Kidney capillary endothelial cell (primary cell): ENCODE data around the gene N4BP2.
"Not testable (repeated sequence)": the region's sequence is repeated elsewhere in the genome, so short reads cannot be mapped to it uniquely, and the experiment has no call there.

Experiments
- DNase-seq: peaks from one replicate; pipeline ENCODE4 v3.0.0-alpha.2; 2018; ENCODE audit warnings: low spot score

Gene N4BP2

GRCh38 chr4:40056716-40057585 lies at the start of gene N4BP2:
TSS of gene N4BP2 (plus strand) at chr4:40056850. CDS start at chr4:40097341, 40,491 bp downstream.
- peak; percentile 66 for DNase-seq

- no peak for DNase-seq
Measured at GRCh38 chr4:40016007-40016406, 40.6 kb upstream of the N4BP2 start.

- no peak for DNase-seq
Measured at GRCh38 chr4:40020221-40020620, 36.4 kb upstream of the N4BP2 start.

GRCh38 chr4:40021116-40021515 lies 35.5 kb upstream of the N4BP2 start:
- not testable (repeated sequence) for DNase-seq

GRCh38 chr4:40024049-40024448 lies 32.6 kb upstream of the N4BP2 start:
- not testable (repeated sequence) for DNase-seq

- no peak for DNase-seq
Measured at GRCh38 chr4:40032785-40033184, 23.9 kb upstream of the N4BP2 start.

- DNase-seq: no peak
Measured at GRCh38 chr4:40033613-40034012, 23.0 kb upstream of the N4BP2 start.

GRCh38 chr4:40038977-40039376 lies 17.7 kb upstream of the N4BP2 start:
- DNase-seq: peak; percentile 83

- DNase-seq: peak; percentile 51
Measured at GRCh38 chr4:40040908-40041307, 15.7 kb upstream of the N4BP2 start.

- no peak for DNase-seq
Measured at GRCh38 chr4:40043786-40044185, 12.9 kb upstream of the N4BP2 start.

GRCh38 chr4:40046311-40046980 lies 10.2 kb upstream of the N4BP2 start:
- DNase-seq: no peak

GRCh38 chr4:40053161-40053560 lies 3.5 kb upstream of the N4BP2 start:
- DNase-seq: no peak

- DNase-seq: no peak
Measured at GRCh38 chr4:40055511-40055862, 1.2 kb upstream of the N4BP2 start.

- DNase-seq: peak; percentile 57
Measured at GRCh38 chr4:40055863-40056715, 561 bp upstream of the N4BP2 start.

- peak; percentile 94 for DNase-seq
Measured at GRCh38 chr4:40057586-40058091, 989 bp downstream of the N4BP2 start.

GRCh38 chr4:40058121-40058520 lies 1.5 kb downstream of the N4BP2 start:
- no peak for DNase-seq

- DNase-seq: no peak
Measured at GRCh38 chr4:40058854-40059253, 2.2 kb downstream of the N4BP2 start.

GRCh38 chr4:40059362-40059761 lies 2.7 kb downstream of the N4BP2 start:
- DNase-seq: no peak

- DNase-seq: no peak
Measured at GRCh38 chr4:40065010-40065409, 8.4 kb downstream of the N4BP2 start.

- DNase-seq: no peak
Measured at GRCh38 chr4:40066651-40067050, 10.0 kb downstream of the N4BP2 start.

- DNase-seq: no peak
Measured at GRCh38 chr4:40070387-40070786, 13.7 kb downstream of the N4BP2 start.

GRCh38 chr4:40086421-40086820 lies 29.8 kb downstream of the N4BP2 start:
- DNase-seq: no peak
